ENCODE measurements around the gene NRGN. TPM values are rescaled to one million over a fixed set of nuclear protein-coding genes. Genes with fewer than 3 reads are reported as not detected.

The NRGN gene
- total and polyA plus RNA-seq, 3 donors from 2014 or later, result 3.0 to 10.4 (median 5.5) TPM

DNA sequence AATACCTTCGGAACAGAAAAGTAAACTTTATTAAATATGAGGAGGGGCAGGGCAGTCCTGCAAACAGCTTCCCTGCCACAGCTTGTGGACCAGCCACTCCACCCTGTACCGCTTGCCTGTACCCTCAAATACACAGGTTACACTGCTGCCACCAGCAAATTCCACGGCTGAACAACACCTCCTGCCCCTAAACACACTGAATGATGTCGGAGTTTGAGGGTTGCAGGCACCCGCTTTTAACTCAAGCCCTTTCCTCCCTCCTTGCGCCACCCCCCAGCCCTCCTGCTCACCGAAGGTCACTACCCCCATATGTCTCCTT lies 8.3 kb downstream of the NRGN start:
- TF ChIP-seq POLR2A (IDR thresholded peaks at IDR 0.05), result no peak
- TF ChIP-seq, protein P1, sequence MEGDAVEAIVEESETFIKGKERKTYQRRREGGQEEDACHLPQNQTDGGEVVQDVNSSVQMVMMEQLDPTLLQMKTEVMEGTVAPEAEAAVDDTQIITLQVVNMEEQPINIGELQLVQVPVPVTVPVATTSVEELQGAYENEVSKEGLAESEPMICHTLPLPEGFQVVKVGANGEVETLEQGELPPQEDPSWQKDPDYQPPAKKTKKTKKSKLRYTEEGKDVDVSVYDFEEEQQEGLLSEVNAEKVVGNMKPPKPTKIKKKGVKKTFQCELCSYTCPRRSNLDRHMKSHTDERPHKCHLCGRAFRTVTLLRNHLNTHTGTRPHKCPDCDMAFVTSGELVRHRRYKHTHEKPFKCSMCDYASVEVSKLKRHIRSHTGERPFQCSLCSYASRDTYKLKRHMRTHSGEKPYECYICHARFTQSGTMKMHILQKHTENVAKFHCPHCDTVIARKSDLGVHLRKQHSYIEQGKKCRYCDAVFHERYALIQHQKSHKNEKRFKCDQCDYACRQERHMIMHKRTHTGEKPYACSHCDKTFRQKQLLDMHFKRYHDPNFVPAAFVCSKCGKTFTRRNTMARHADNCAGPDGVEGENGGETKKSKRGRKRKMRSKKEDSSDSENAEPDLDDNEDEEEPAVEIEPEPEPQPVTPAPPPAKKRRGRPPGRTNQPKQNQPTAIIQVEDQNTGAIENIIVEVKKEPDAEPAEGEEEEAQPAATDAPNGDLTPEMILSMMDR (IDR thresholded peaks at IDR 0.05), result no peak
- Histone ChIP-seq H3K4me1 (peaks cover 11% of the 10 kb centered on the region), H3K4me3 (no peak overlapping the region), H3K36me3 (ENCODE audit: low read depth, missing control alignments) (no peaks in the 10 kb centered on the region), H3K27ac (no peak overlapping the region), H3K9me3 (no peaks in the 10 kb centered on the region), H3K27me3 (no peaks in the 10 kb centered on the region)
- no peak for DNase-seq
- intact Hi-C loops (cut with DNase I; ENCODE audit: low total_unique reads), result no loop called here
- WGBS, 2 donors, result 49 to 52% methylated on average over 7 of the region's 7 CpGs

DNA sequence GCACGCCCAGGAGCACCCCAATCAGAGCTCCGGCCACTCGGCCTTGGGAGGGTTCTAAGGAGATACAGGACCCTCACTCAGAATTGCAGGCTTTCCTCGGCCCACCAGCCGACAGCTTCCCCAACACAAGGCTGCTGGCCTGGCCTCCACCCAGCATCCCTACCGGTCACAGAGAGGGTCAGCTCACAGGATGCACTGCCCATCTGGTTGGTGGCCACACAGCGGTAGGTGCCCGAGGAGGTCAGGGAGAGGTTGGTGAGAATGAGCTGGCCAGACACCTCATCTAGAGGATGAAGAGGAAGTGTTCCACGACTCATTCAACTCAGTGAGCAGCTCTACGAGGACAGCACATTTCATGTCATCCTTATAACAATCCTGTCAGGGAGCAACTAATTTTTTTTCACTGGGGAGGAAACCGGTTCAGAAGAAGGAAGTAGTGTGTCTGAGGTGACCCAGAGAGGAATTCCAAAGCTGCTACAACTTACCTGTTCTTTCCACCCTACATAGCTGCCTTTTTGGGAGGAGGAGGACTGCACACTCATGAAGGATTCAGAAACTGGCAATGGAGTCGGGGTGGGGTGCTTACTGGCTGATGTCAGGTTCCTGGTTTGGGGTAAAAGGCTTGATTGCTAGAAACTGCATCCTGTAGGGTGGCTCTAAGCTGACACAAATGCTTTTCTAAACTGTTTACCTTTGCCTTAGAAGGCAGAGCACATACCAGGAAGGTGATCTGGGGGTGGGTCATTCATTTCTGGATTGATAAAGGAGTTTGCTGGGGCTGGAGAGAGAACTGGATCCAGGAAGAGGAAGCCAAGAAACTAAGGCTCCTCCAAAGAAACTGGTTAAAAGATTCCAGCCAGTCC lies 9.0 kb downstream of the NRGN start:
- TF ChIP-seq, protein P1 (IDR thresholded peaks at IDR 0.05), result no peak
- no peak for TF ChIP-seq POLR2A (IDR thresholded peaks at IDR 0.05)
- intact Hi-C loops (cut with DNase I; ENCODE audit: low total_unique reads), result no loop called here
- H3K36me3 ChIP-seq (ENCODE audit: low read depth, missing control alignments), result no peaks in the 10 kb centered on the region
- WGBS, 2 donors, result 45 to 49% methylated on average over 11 to 12 of the region's 12 CpGs
- no peak overlapping the region for H3K4me3 ChIP-seq
- H3K4me1 ChIP-seq, result peaks cover 11% of the 10 kb centered on the region
- no peaks in the 10 kb centered on the region for H3K9me3 ChIP-seq
- H3K27me3 ChIP-seq, result no peaks in the 10 kb centered on the region
- no peak overlapping the region for H3K27ac ChIP-seq
- no peak for DNase-seq

DNA sequence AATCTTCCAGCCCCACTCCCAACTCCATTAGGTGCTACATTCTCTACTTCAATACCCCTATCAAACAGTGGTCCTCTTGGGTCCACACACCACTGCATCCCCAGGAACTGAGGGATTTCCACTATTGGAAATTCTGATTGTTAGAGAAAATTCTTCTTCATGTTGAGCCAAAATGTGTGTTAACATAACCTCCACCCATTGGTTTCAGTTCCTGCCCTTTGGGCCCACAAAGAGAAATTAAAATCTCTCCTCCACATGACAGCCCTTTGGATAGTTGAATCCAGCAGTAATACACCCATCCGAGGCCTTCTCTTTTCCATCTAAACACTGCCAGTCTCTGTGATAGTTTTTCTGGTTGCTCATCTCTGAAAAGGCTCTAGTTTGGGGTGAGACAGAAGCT lies 10.2 kb downstream of the NRGN start:
- intact Hi-C loops (cut with DNase I; ENCODE audit: low total_unique reads), result no loop called here
- no peaks in the 10 kb centered on the region for H3K36me3 ChIP-seq (ENCODE audit: low read depth, missing control alignments)
- 75% methylated on average over 1 of the region's 1 CpG for WGBS, 2 donors
- no peaks in the 10 kb centered on the region for H3K27me3 ChIP-seq
- H3K4me1 ChIP-seq, result peaks cover 11% of the 10 kb centered on the region
- H3K4me3 ChIP-seq, result no peak overlapping the region
- TF ChIP-seq, protein P1 (IDR thresholded peaks at IDR 0.05), result no peak
- TF ChIP-seq POLR2A (IDR thresholded peaks at IDR 0.05), result no peak
- H3K9me3 ChIP-seq, result no peaks in the 10 kb centered on the region
- H3K27ac ChIP-seq, result no peak overlapping the region
- no peak for DNase-seq

DNA sequence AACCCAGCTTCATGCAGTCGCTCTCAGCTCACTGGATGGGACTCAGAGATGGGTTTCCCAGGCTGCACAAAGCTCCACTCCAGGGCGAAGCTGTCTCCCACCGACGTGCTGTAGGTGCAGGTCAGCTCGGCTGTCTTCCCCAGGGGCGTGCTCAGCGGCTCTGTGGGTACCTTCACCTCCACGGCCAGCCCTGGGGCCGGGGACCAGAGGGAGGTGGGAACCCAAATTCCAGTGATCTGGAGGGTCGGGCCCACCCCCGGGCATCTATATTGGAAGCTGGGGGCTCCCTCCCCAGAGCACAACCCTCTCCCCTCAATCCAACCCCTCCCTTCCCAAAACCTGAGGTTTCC lies 11.6 kb downstream of the NRGN start:
- Histone ChIP-seq H3K4me1 (peaks cover 5% of the 10 kb centered on the region), H3K4me3 (peak overlapping the region in 1 of 2 donors; percentile 43), H3K27me3 (no peaks in the 10 kb centered on the region), H3K27ac (no peak overlapping the region), H3K36me3 (ENCODE audit: low read depth, missing control alignments) (no peaks in the 10 kb centered on the region), H3K9me3 (no peaks in the 10 kb centered on the region)
- TF ChIP-seq, protein P1 (IDR thresholded peaks at IDR 0.05), result no peak
- no peak for TF ChIP-seq POLR2A (IDR thresholded peaks at IDR 0.05)
- intact Hi-C loops (cut with DNase I; ENCODE audit: low total_unique reads), result no loop called here
- no peak for DNase-seq
- 18 to 39% methylated on average over 11 of the region's 11 CpGs for WGBS, 2 donors
